Testis (tissue), 2 donors: ENCODE measurements around the gene CA11.

Experiments used
- CTCF ChIP-seq, 3 experiments: fragments of 450-650 bp in 2 of 3; fragments of 200-600 bp in 1 of 3; sonication (generic) in 1 of 3; IDR thresholded peaks; one replicate each; pipeline ENCODE4 v1.5.1; 2016 to 2019; ENCODE audit warnings: antibody characterized with exemption in 3 of 3, mild to moderate bottlenecking in 2 of 3, moderate library complexity in 1 of 3
- POLR2A ChIP-seq: fragments of 450-650 bp; IDR thresholded peaks from one replicate; pipeline ENCODE4 v1.6.1; 2017; ENCODE audit warnings: antibody characterized with exemption, mild to moderate bottlenecking, moderate library complexity

GRCh38 chr19:48648134-48648533 lies 2.1 kb upstream of the CA11 start:
- TF ChIP-seq CTCF (IDR thresholded peaks at IDR 0.05), result no peak
- no peak for TF ChIP-seq POLR2A
